Sigmoid colon (tissue), 7 donors: ENCODE data around the gene PCED1B. TPM values are rescaled to one million over a fixed set of nuclear protein-coding genes. Genes with fewer than 3 reads are reported as not detected.
A peak's percentile ranks its signal among the peaks of the same experiment; 100 is the strongest.
"Not testable (repeated sequence)": the region's sequence is repeated elsewhere in the genome, so short reads cannot be mapped to it uniquely, and the experiment has no call there.

Experiments used
- DNase-seq: peaks from one replicate; pipeline ENCODE4 v3.0.0-alpha.2; 2019
- H3K27ac ChIP-seq, 4 donors: fragments of 200-600 bp; sonication (generic); one replicate each; pipeline ENCODE4 v1.5.1; 2016 to 2019; ENCODE audit warnings: mild to moderate bottlenecking in 1 of 4
- H3K27me3 ChIP-seq, 3 donors: fragments of 200-600 bp; sonication (generic); one replicate each; pipeline ENCODE4 v1.5.1; 2019; ENCODE audit warnings: mild to moderate bottlenecking in 1 of 3
- H3K36me3 ChIP-seq, 4 donors: fragments of 200-600 bp; sonication (generic); one replicate each; pipeline ENCODE4 v1.5.1; 2016 to 2019
- H3K4me1 ChIP-seq, 4 donors: fragments of 200-600 bp; sonication (generic); one replicate each; pipeline ENCODE4 v1.5.1; 2017 to 2019
- H3K4me3 ChIP-seq, 4 donors: fragments of 200-600 bp; sonication (generic); one replicate each; pipeline ENCODE4 v1.5.1; 2017 to 2019; ENCODE audit warnings: mild to moderate bottlenecking in 2 of 4, moderate library complexity in 1 of 4
- H3K9me3 ChIP-seq, 4 donors: fragments of 200-600 bp in 3 of 4; sonication (generic) in 3 of 4; one replicate each; pipeline versions ENCODE4 v1.5.1 to v1.6.1; 2013 to 2019
- CTCF ChIP-seq, 4 experiments: fragments of 450-650 bp in 3 of 4; fragments of 200-600 bp in 1 of 4; IDR thresholded peaks; one replicate each; pipeline ENCODE4 v1.5.1; 2016 to 2019; ENCODE audit warnings: antibody characterized with exemption in 4 of 4, mild to moderate bottlenecking in 3 of 4, moderate library complexity in 2 of 4
- EP300 ChIP-seq, 4 donors: sonication (generic); formaldehyde crosslinking; IDR thresholded peaks; one replicate each; pipeline ENCODE4 v1.6.1; 2017; ENCODE audit warnings: antibody characterized with exemption in 4 of 4
- POLR2A ChIP-seq, 2 donors: fragments of 450-650 bp; IDR thresholded peaks; one replicate each; pipeline ENCODE4 v1.6.1; 2016; ENCODE audit warnings: antibody characterized with exemption in 2 of 2, mild to moderate bottlenecking in 2 of 2, moderate library complexity in 2 of 2
- POLR2AphosphoS5 ChIP-seq, 4 donors: sonication (generic); formaldehyde crosslinking; IDR thresholded peaks; one replicate each; pipeline ENCODE4 v1.6.1; 2017; ENCODE audit warnings: antibody characterized with exemption in 4 of 4
- WGBS, 2 donors: extraction: QIAGEN DNeasy Blood & Tissue Kit; methylation state at CpG; one replicate each; pipeline ENCODE4 v1.1.7; 2013; 5-methylcytosine and 5-hydroxymethylcytosine counted together
- intact Hi-C: fragments of 100-400 bp; cut with DNase I; formaldehyde crosslinking; loops from one replicate; pipeline ENCODE4 v1.15.1; 2023
- polyA plus RNA-seq, 3 donors: library from polyadenylated mRNA; stranded (reverse); fragments of 200-250 nt; gene quantifications; one replicate each; pipeline ENCODE4 v1.2.3, GENCODE V29; 2013
- total RNA-seq, 4 donors: library from RNA; depleted of rRNA; stranded (reverse); fragments of >200 nt; gene quantifications; one replicate each; pipeline ENCODE4 v1.1.0, GENCODE V29; 2016
- donor health status: healthy with polysubstance abuse.
- donor health status: Bipolar disorder and iron deficiency.
- donor health status: healthy.

PCED1B gene
- total and polyA plus RNA-seq, 7 donors: 1.2 to 11.9 (median 5.7) TPM

GRCh38 chr12:47214771-47215170 lies 135.3 kb downstream of the PCED1B start:
- H3K27me3 ChIP-seq: no peaks in the 10 kb centered on the region
- no peak for DNase-seq
- intact Hi-C loops: no loop called here
- no peak overlapping the region for H3K4me3 ChIP-seq
- H3K36me3 ChIP-seq: no peaks in the 10 kb centered on the region
- H3K4me1 ChIP-seq: peaks cover 0 to 16% (median 8%) of the 10 kb centered on the region in 4 donors
- WGBS, 2 donors: 75 to 92% methylated on average over 7 of the region's 7 CpGs
- H3K27ac ChIP-seq: no peak overlapping the region
- H3K9me3 ChIP-seq: no peaks in the 10 kb centered on the region
- no peak for TF ChIP-seq POLR2AphosphoS5 (IDR thresholded peaks at IDR 0.05)
- no peak for TF ChIP-seq EP300 (IDR thresholded peaks at IDR 0.05)
- TF ChIP-seq CTCF (IDR thresholded peaks at IDR 0.05): no peak
- no peak for TF ChIP-seq POLR2A (IDR thresholded peaks at IDR 0.05)

- intact Hi-C loops: no loop called here
- peak overlapping the region in 1 of 4 donors; percentile 8 for H3K4me3 ChIP-seq
- peaks cover 0 to 16% (median 8%) of the 10 kb centered on the region in 4 donors for H3K4me1 ChIP-seq
- H3K27me3 ChIP-seq: no peaks in the 10 kb centered on the region
- no peaks in the 10 kb centered on the region for H3K9me3 ChIP-seq
- no peaks in the 10 kb centered on the region for H3K36me3 ChIP-seq
- H3K27ac ChIP-seq: peak overlapping the region in 3 of 4 donors; percentile 20 to 39 (median 37)
- DNase-seq: no peak
- no peak for TF ChIP-seq EP300 (IDR thresholded peaks at IDR 0.05)
- peak in 1 of 4 donors; percentile 8 for TF ChIP-seq POLR2AphosphoS5 (IDR thresholded peaks at IDR 0.05)
- TF ChIP-seq CTCF (IDR thresholded peaks at IDR 0.05): no peak
- TF ChIP-seq POLR2A (IDR thresholded peaks at IDR 0.05): no peak
- WGBS, 2 donors: 51 to 85% methylated on average over 8 of the region's 8 CpGs
These were observed 136.8 kb downstream of the PCED1B start for GRCh38 chr12:47216150-47216677.

DNA sequence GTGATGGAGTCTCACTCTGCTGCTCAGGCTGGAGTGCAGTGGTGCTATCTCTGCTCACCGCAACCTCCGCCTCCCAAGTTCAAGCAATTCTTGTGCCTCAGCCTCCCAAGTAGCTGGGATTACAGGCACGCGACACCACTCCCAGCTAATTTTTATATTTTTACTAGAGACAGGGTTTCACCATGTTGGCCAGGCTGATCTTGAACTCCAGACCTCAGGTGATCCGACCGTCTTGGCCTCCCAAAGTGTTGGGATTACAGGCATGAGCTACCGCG lies 138.1 kb downstream of the PCED1B start:
- peaks cover 0 to 16% (median 8%) of the 10 kb centered on the region in 4 donors for H3K4me1 ChIP-seq
- H3K9me3 ChIP-seq, H3K27ac ChIP-seq, H3K27me3 ChIP-seq, intact Hi-C loops, DNase-seq, H3K4me3 ChIP-seq, H3K36me3 ChIP-seq: not testable (repeated sequence)
- WGBS, 2 donors: 85 to 92% methylated on average over 8 of the region's 8 CpGs

- Histone ChIP-seq H3K27ac (peak overlapping the region in 2 of 4 donors; percentile 5 to 67), H3K4me1 (peaks cover 0 to 23% (median 13%) of the 10 kb centered on the region in 4 donors), H3K4me3 (no peak overlapping the region), H3K27me3 (no peaks in the 10 kb centered on the region), H3K36me3 (no peaks in the 10 kb centered on the region), H3K9me3 (no peaks in the 10 kb centered on the region)
- TF ChIP-seq POLR2AphosphoS5 (IDR thresholded peaks at IDR 0.05): no peak
- no peak for TF ChIP-seq EP300 (IDR thresholded peaks at IDR 0.05)
- DNase-seq: no peak
- WGBS, 2 donors: 77 to 89% methylated on average over 8 of the region's 8 CpGs
- intact Hi-C loops: no loop called here
These were observed 138.8 kb downstream of the PCED1B start for GRCh38 chr12:47218191-47218654.

DNA sequence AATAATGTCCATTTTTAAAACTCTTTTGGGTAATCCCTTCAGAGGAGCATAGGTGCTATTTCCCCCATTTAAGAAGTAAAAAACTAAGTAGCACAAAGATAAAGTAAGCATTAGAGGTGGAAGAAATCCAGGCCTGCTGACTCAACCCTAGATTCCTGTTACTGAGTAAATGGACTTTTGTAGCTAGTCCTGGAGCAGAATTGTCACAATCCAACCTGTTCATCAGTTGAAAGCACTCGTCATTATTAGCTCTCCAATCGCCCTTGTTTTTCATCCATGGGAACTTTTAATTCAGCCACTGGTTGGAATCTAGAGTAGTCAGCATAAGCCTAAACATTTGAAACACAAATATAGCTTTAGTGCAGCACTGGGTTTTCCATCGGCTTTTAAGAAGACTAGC lies 139.8 kb downstream of the PCED1B start:
- H3K36me3 ChIP-seq: no peaks in the 10 kb centered on the region
- H3K9me3 ChIP-seq: no peaks in the 10 kb centered on the region
- H3K27ac ChIP-seq: peak overlapping the region in 3 of 4 donors; percentile 16 to 67 (median 38)
- no peak overlapping the region for H3K4me3 ChIP-seq
- DNase-seq: no peak
- intact Hi-C loops: no loop called here
- 79 to 85% methylated on average over 3 of the region's 3 CpGs for WGBS, 2 donors
- TF ChIP-seq POLR2A (IDR thresholded peaks at IDR 0.05) (no peak), POLR2AphosphoS5 (IDR thresholded peaks at IDR 0.05) (no peak), CTCF (IDR thresholded peaks at IDR 0.05) (no peak), EP300 (IDR thresholded peaks at IDR 0.05) (no peak)
- peaks cover 0 to 28% (median 23%) of the 10 kb centered on the region in 4 donors for H3K4me1 ChIP-seq
- H3K27me3 ChIP-seq: no peaks in the 10 kb centered on the region
